ENCODE measurements around the gene NKX2-1. TPM values are rescaled to one million over a fixed set of nuclear protein-coding genes. Genes with fewer than 3 reads are reported as not detected.

The NKX2-1 gene
- polyA plus RNA-seq, 1 donor = not detected

Other genes with a start within 250 kb of the NKX2-1 start
- 62.2 TPM for gene MBIP, start 199.6 kb downstream of the NKX2-1 start, polyA plus RNA-seq (ENCODE audit: insufficient read length)
- gene NKX2-8, start 62.4 kb upstream of the NKX2-1 start, polyA plus RNA-seq (ENCODE audit: insufficient read length) = not detected
- gene PAX9, start 141.6 kb upstream of the NKX2-1 start, polyA plus RNA-seq (ENCODE audit: insufficient read length) = 0.33 TPM

All from left kidney (tissue), 1 donor.